H1 (cell line): ENCODE measurements around the gene HOXA13. TPM values are rescaled to one million over a fixed set of nuclear protein-coding genes. Genes with fewer than 3 reads are reported as not detected.

Experiments
- CTCF ChIA-PET: fragments of 300-600 bp; sonication (Branson Sonifier 250); formaldehyde crosslinking; loops from one replicate; lab custom pipeline; 2021; ENCODE audit not compliant: partially characterized antibody; lab: Charles Lee
- POLR2A ChIA-PET: fragments of 300-600 bp; sonication (Branson Sonifier 250); formaldehyde crosslinking; loops from one replicate; lab custom pipeline; 2021; ENCODE audit warnings: inconsistent platforms; ENCODE audit not compliant: partially characterized antibody; lab: Charles Lee
- DNase-seq, 2 experiments: peaks; one replicate each; pipeline versions ENCODE4 v3.0.0 to v3.0.0-alpha.2; 2010 to 2022; ENCODE audit warnings: low spot score in 2 of 2, low read depth in 1 of 2, mixed read lengths in 1 of 2
- FAIRE-seq: peaks from 2 replicates; lab custom pipeline; 2011; peaks lifted over from hg19 to GRCh38; lab: Jason Lieb, UNC
- H2AFZ ChIP-seq: 2 replicates; pipeline ENCODE4 v1.8.1; 2012; ENCODE audit warnings: low read length, inconsistent platforms
- H2AK5ac ChIP-seq: 2 replicates; pipeline ENCODE4 v1.6.1; 2013; ENCODE audit warnings: low read depth, low read length
- H2BK120ac ChIP-seq: replicated peaks from 2 replicates; pipeline ENCODE3; 2013; ENCODE audit warnings: low read depth, low read length, inconsistent platforms
- H2BK12ac ChIP-seq: 2 replicates; pipeline ENCODE4 v1.6.1; 2013; ENCODE audit warnings: low read depth, low read length
- H2BK15ac ChIP-seq: 2 replicates; pipeline ENCODE4 v1.6.1; 2013; ENCODE audit warnings: low read length
- H2BK20ac ChIP-seq: 2 replicates; pipeline ENCODE4 v1.6.1; 2013; ENCODE audit warnings: low read length
- H2BK5ac ChIP-seq: 2 replicates; pipeline ENCODE4 v1.6.1; 2013; ENCODE audit warnings: low read depth, low read length
- H3K14ac ChIP-seq: 2 replicates; pipeline ENCODE4 v1.6.1; 2013; ENCODE audit warnings: inconsistent platforms; ENCODE audit not compliant: insufficient read length
- H3K18ac ChIP-seq: 2 replicates; pipeline ENCODE4 v1.6.1; 2013; ENCODE audit warnings: low read length; ENCODE audit errors: extremely low read depth
- H3K23ac ChIP-seq: 2 replicates; pipeline ENCODE4 v1.6.1; 2013; ENCODE audit warnings: inconsistent platforms; ENCODE audit not compliant: insufficient read length
- H3K23me2 ChIP-seq: 2 replicates; pipeline ENCODE4 v1.6.1; 2013; ENCODE audit warnings: low read depth, low read length
- H3K27ac ChIP-seq: 2 replicates; pipeline ENCODE4 v1.6.1; 2011; ENCODE audit warnings: low read depth, low read length, inconsistent platforms
- H3K27me3 ChIP-seq, 4 experiments: replicated peaks in 1 of 4; 1 replicate in 1 of 4; 2 replicates in 3 of 4; pipeline versions ENCODE4 v1.6.1 to v1.8.1; 2011 to 2013; ENCODE audit warnings: low read length in 3 of 4, mild to moderate bottlenecking in 3 of 4, inconsistent platforms in 2 of 4, mixed read lengths in 2 of 4, moderate library complexity in 1 of 4; ENCODE audit not compliant: control insufficient read depth in 3 of 4, insufficient read depth in 3 of 4; ENCODE audit errors: extremely low read depth in 1 of 4
- H3K36me3 ChIP-seq, 4 experiments: 2 replicates each; pipeline versions ENCODE4 v1.6.1 to v1.8.1; 2011 to 2013; ENCODE audit warnings: mild to moderate bottlenecking in 4 of 4, low read length in 3 of 4, moderate library complexity in 2 of 4, control low read depth in 1 of 4, inconsistent platforms in 1 of 4; ENCODE audit not compliant: insufficient read depth in 4 of 4, control insufficient read depth in 2 of 4
- H3K4ac ChIP-seq: replicated peaks from 2 replicates; pipeline ENCODE3; 2013; ENCODE audit warnings: low read length, low read depth, mixed read lengths, inconsistent platforms; ENCODE audit not compliant: insufficient read length
- H3K4me1 ChIP-seq, 4 experiments: replicated peaks in 1 of 4; 1 replicate in 1 of 4; 2 replicates in 3 of 4; pipeline versions ENCODE4 v1.6.1 to v1.8.1; 2011 to 2013; ENCODE audit warnings: low read length in 3 of 4, inconsistent platforms in 2 of 4, mixed read lengths in 1 of 4; ENCODE audit not compliant: insufficient read depth in 4 of 4, control insufficient read depth in 3 of 4
- H3K4me2 ChIP-seq, 2 experiments: 2 replicates each; pipeline versions ENCODE4 v1.6.1 to v1.8.1; 2011 to 2013; ENCODE audit warnings: low read depth in 2 of 2, low read length in 2 of 2, control low read depth in 1 of 2, inconsistent platforms in 1 of 2, mild to moderate bottlenecking in 1 of 2; ENCODE audit not compliant: insufficient read depth in 1 of 2
- H3K4me3 ChIP-seq, 4 experiments: fragments of 200-600, 300-600 bp in 1 of 4; sonication (generic), shearing (Covaris generic), sonication (Bioruptor Twin) in 1 of 4; 2 replicates each; pipeline versions ENCODE4 v1.5.1 to v1.8.1; 2011 to 2016; ENCODE audit warnings: low read length in 4 of 4, low read depth in 3 of 4, control low read depth in 2 of 4, inconsistent platforms in 2 of 4, mild to moderate bottlenecking in 2 of 4, mixed read lengths in 1 of 4, moderate library complexity in 1 of 4; ENCODE audit not compliant: insufficient read depth in 2 of 4; ENCODE audit errors: extremely low read depth in 1 of 4
- H3K56ac ChIP-seq: replicated peaks from 2 replicates; pipeline ENCODE3; 2013; ENCODE audit warnings: low read depth, mild to moderate bottlenecking, mixed read lengths, low read length, inconsistent platforms; ENCODE audit not compliant: insufficient read length
- H3K79me1 ChIP-seq: 2 replicates; pipeline ENCODE4 v1.6.1; 2013; ENCODE audit warnings: low read depth, low read length, control low read depth
- H3K79me2 ChIP-seq, 2 experiments: 2 replicates each; pipeline versions ENCODE4 v1.6.1 to v1.8.1; 2012 to 2013; ENCODE audit warnings: low read length in 2 of 2, mild to moderate bottlenecking in 2 of 2, inconsistent platforms in 1 of 2; ENCODE audit not compliant: insufficient read depth in 2 of 2, control insufficient read depth in 1 of 2
- H3K9ac ChIP-seq, 4 experiments: replicated peaks in 1 of 4; 1 replicate in 1 of 4; 2 replicates in 3 of 4; pipeline versions ENCODE4 v1.6.1 to v1.8.1; 2011 to 2013; ENCODE audit warnings: low read depth in 3 of 4, low read length in 3 of 4, control low read depth in 2 of 4, mild to moderate bottlenecking in 2 of 4, moderate library complexity in 2 of 4, inconsistent platforms in 1 of 4; ENCODE audit errors: extremely low read depth in 1 of 4
- H3K9me3 ChIP-seq, 2 experiments: 2 replicates each; pipeline versions ENCODE4 v1.6.1 to v1.8.1; 2012 to 2013; ENCODE audit warnings: mild to moderate bottlenecking in 2 of 2, moderate library complexity in 2 of 2, control low read depth in 1 of 2, inconsistent platforms in 1 of 2, low read depth in 1 of 2, low read length in 1 of 2, mixed read lengths in 1 of 2; ENCODE audit not compliant: insufficient read depth in 2 of 2
- H4K20me1 ChIP-seq, 2 experiments: replicated peaks in 1 of 2; 2 replicates each; pipeline versions ENCODE3 to v1.8.1; 2011 to 2013; ENCODE audit warnings: inconsistent platforms in 2 of 2, low read length in 2 of 2, mild to moderate bottlenecking in 1 of 2; ENCODE audit not compliant: insufficient read depth in 2 of 2, control insufficient read depth in 1 of 2
- H4K5ac ChIP-seq: 2 replicates; pipeline ENCODE4 v1.6.1; 2013; ENCODE audit warnings: low read length, low read depth, mixed read lengths, inconsistent platforms; ENCODE audit not compliant: insufficient read length
- H4K8ac ChIP-seq: 2 replicates; pipeline ENCODE4 v1.8.0; 2013; ENCODE audit warnings: mild to moderate bottlenecking, moderate library complexity, low read length, inconsistent platforms; ENCODE audit not compliant: insufficient read depth; ENCODE audit errors: extremely low read depth
- H4K91ac ChIP-seq: replicated peaks from 2 replicates; pipeline ENCODE3; 2013; ENCODE audit warnings: low read length, mixed read lengths, inconsistent platforms; ENCODE audit not compliant: insufficient read length
- BCL11A ChIP-seq, 2 experiments: IDR thresholded peaks; one replicate each; pipeline ENCODE4 v1.6.1; 2011; ENCODE audit warnings: low read depth in 2 of 2, low read length in 2 of 2, mild to moderate bottlenecking in 2 of 2
- CBX8 ChIP-seq: fragments of 300-800, 300-1000 bp; sonication (generic); IDR thresholded peaks from 2 replicates; pipeline ENCODE4 v1.7.1; 2016; ENCODE audit warnings: low read depth, low read length, borderline replicate concordance
- CEBPB ChIP-seq: IDR thresholded peaks from 2 replicates; pipeline ENCODE4 v1.6.1; 2012; ENCODE audit warnings: low read depth, low read length
- CHD1 ChIP-seq: IDR thresholded peaks from 2 replicates; pipeline ENCODE4 v1.6.1; 2012; ENCODE audit warnings: low read depth, low read length, improper control_type of control experiment
- JUN ChIP-seq: IDR thresholded peaks from 2 replicates; pipeline ENCODE4 v1.6.1; 2011; ENCODE audit warnings: low read depth, mild to moderate bottlenecking, improper control_type of control experiment, low read length
- MAFK ChIP-seq: IDR thresholded peaks from 2 replicates; pipeline ENCODE4 v1.6.1; 2012; ENCODE audit warnings: low read depth, mild to moderate bottlenecking, improper control_type of control experiment, low read length
- POU5F1 ChIP-seq: IDR thresholded peaks from 2 replicates; pipeline ENCODE4 v1.6.1; 2011; ENCODE audit warnings: low read depth, mild to moderate bottlenecking, low read length, moderate library complexity
- SAP30 ChIP-seq: fragments of 300-600 bp; sonication (generic); IDR thresholded peaks from 2 replicates; pipeline ENCODE4 v1.7.1; 2012; ENCODE audit warnings: low read length, moderate library complexity, mild to moderate bottlenecking, inconsistent platforms; ENCODE audit not compliant: insufficient read depth, insufficient replicate concordance
- SUZ12 ChIP-seq: fragments of 200-600 bp; sonication (generic); IDR thresholded peaks from 2 replicates; pipeline ENCODE4 v1.6.1; 2012; ENCODE audit warnings: mild to moderate bottlenecking, inconsistent platforms, low read length, moderate library complexity, mixed read lengths
- TAF1 ChIP-seq: IDR thresholded peaks from 2 replicates; pipeline ENCODE4 v1.6.1; 2011; ENCODE audit warnings: mild to moderate bottlenecking, low read depth, low read length
- YY1 ChIP-seq: IDR thresholded peaks from 2 replicates; pipeline ENCODE4 v1.6.1; 2011; ENCODE audit warnings: low read depth, mild to moderate bottlenecking, low read length
- WGBS, 2 experiments: shearing (Covaris generic) in 1 of 2; methylation state at CpG; one replicate each; pipeline versions ENCODE4 v1.1.6 to v1.1.7; 2013 to 2015; ENCODE audit warnings: low lambda C conversion rate in 2 of 2, mixed read lengths in 2 of 2, inconsistent platforms in 1 of 2, low coverage in 1 of 2, missing lambda C conversion rate in 1 of 2; ENCODE audit not compliant: insufficient replicate concordance in 2 of 2, insufficient coverage in 1 of 2, insufficient read length in 1 of 2; ENCODE audit errors: extremely low coverage in 1 of 2, missing lambda C conversion rate in 1 of 2; 5-methylcytosine and 5-hydroxymethylcytosine counted together
- polyA plus RNA-seq, 7 experiments: library from polyadenylated mRNA; depleted of rRNA in 3 of 7; stranded (reverse) in 5 of 7; unstranded in 2 of 7; fragments of >200 nt in 5 of 7; fragments of 200-250 nt in 2 of 7; gene quantifications; 1 replicate in 5 of 7; 2 replicates in 1 of 7; 4 replicates in 1 of 7; pipeline versions ENCODE4 v1.2.1 to v1.2.3, GENCODE V29; 2011 to 2013; ENCODE audit warnings: missing spikeins in 2 of 7, mixed read lengths in 2 of 7
- total RNA-seq: library from RNA; stranded (reverse); fragmentation: NEBNext Ultra II Directional; extraction: Animal tissue kit (Norgen Biotek cat#: 25700); gene quantifications from 2 replicates; pipeline ENCODE4 v1.2.1, GENCODE V29; 2021

Gene HOXA13
- total and polyA plus RNA-seq, 2 of the 8 experiments (the other 6 are each of a cell fraction or from before 2014, with no cell fraction given), result not detected

DNA sequence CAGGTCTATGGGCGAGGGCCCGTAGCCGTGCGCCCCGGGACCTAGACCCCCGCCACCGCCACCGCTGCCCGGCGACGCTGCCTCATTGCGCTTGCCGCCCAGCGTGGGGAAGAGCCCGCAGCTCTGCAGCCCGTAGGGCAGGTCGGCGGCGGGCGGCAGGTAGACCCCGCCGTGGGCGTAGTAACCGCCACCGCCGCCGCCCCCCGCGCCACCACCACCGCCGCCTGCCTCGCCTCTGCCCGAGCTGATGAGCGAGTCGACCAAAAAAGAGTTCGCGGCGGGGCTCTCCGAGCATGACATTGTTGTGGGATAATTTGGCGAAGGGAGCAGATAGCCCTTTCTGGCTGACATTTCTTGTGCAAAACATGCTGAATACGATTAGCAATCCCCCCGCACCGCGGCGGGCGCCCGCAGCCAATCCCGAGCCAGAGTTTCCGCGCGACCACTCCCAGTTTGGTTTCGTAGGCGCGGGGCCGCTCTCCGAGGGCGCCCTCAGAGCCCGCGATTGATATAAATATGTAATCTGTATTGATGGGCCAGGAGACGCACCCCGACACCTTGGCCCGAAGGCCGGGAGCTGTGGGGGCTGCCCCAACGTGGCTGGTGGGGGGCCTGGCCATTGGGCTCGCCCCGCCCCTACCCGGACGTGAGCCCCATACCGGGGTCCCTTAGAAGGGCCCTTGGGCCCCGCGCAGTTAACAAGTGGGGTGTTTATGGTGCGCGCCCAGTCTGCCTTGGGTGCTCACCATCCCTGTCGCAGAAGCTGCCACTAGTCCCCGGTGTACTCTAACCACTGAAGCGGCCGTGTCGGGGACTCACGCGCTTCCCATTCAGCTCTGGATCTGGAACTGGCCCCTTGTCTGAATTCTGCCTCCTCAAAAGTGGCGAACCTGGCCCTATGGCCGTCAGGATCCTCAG is 25.7 kb downstream of the HOXA13 start, which contains the start of gene HOXA10:
TSS of gene HOXA10 (minus strand) at position 365 of the 918 bp plus-strand sequence. CDS start at position 351, 14 bp downstream.
- Histone ChIP-seq H3K27ac (no peak within 1 kb of the TSS), H2BK15ac (no peak within 1 kb of the TSS), H3K79me2 (no peaks in the 10 kb centered on the region), H2BK20ac (no peak within 1 kb of the TSS), H3K18ac (no peak within 1 kb of the TSS; the same call in 1 of the 2 replicates), H3K9me3 (no peaks in the 10 kb centered on the region; a peak in 1 of 4 replicates), H2BK12ac (no peak within 1 kb of the TSS), H4K8ac (peak within 1 kb of the TSS; percentile 62; the same call in 1 of the 2 replicates), H2AFZ (no peak within 1 kb of the TSS), H3K14ac (no peak within 1 kb of the TSS), H3K4me2 (peak within 1 kb of the TSS; percentile 19 to 46; a peak in 3 of 4 replicates), H2AK5ac (no peak within 1 kb of the TSS), H3K36me3 (peaks cover 0 to 18% (median 0%) of the 10 kb centered on the region in 4 experiments; a peak in 1 of 8 replicates), H4K91ac (no peak within 1 kb of the TSS), H2BK5ac (no peak within 1 kb of the TSS), H3K79me1 (no peaks in the 10 kb centered on the region), H3K4me1 (peaks cover 4 to 11% (median 5%) of the 10 kb centered on the region in 4 experiments; a peak in 5 of 7 replicates), H4K20me1 (peaks cover 36 to 57% of the 10 kb centered on the region in 2 experiments), H2BK120ac (no peak within 1 kb of the TSS), H3K23me2 (no peaks in the 10 kb centered on the region; the same call in 1 of the 2 replicates), H3K9ac (no peak within 1 kb of the TSS), H3K4me3 (peak within 1 kb of the TSS in 1 of 4 experiments; percentile 36; a peak in 2 of 8 replicates), H3K27me3 (peaks cover 95 to 100% (median 99%) of the 10 kb centered on the region in 4 experiments), H3K23ac (no peak within 1 kb of the TSS), H3K56ac (no peak within 1 kb of the TSS), H4K5ac (no peak within 1 kb of the TSS), H3K4ac (no peak within 1 kb of the TSS)
- DNase-seq (peak in 1 of 2 experiments; percentile 69), FAIRE-seq (no peak)
- ChIA-PET POLR2A (no interaction called here), CTCF (interaction anchor here (0.8 to 5.4 kb wide), 6 partner anchors 9 to 30 kb away, joined by 3 to 20 read pairs (median 4); partner anchors contain the start of genes HOXA11, HOXA5 and HOXA9)
- 10% methylated on average over 53 of the region's 82 CpGs; no CpG with 5 or more reads in 1 of the 2 experiments for WGBS, 2 experiments
- no peak for TF ChIP-seq SAP30
- no peak for TF ChIP-seq TAF1
- 0 out of 2 replicates have a peak, but pooled peaks have one; percentile 16 for TF ChIP-seq CBX8
- no peak for TF ChIP-seq POU5F1
- TF ChIP-seq BCL11A (IDR thresholded peaks at IDR 0.05; ENCODE audit: low read depth in 2 of 2, low read length in 2 of 2), result no peak
- TF ChIP-seq YY1, result no peak
- TF ChIP-seq CHD1, result no peak
- TF ChIP-seq SUZ12, result peak; percentile 25
- no peak for TF ChIP-seq CEBPB
- no peak for TF ChIP-seq MAFK
- no peak for TF ChIP-seq JUN
